Stimulated activated CD4-positive, alpha-beta T cell treated with anti-CD3 and anti-CD28 coated beads, Interleukin-12 subunit alpha, Interleukin-12 subunit beta, amount 100 ng/mL, for 4 hours (primary cell): ENCODE results near the gene NUP153.
"Not testable (repeated sequence)": the region's sequence is repeated elsewhere in the genome, so short reads cannot be mapped to it uniquely, and the experiment has no call there.

Experiments used
- DNase-seq: peaks from one replicate; pipeline ENCODE4 v3.0.0-alpha.2; 2020

The NUP153 gene

DNA sequence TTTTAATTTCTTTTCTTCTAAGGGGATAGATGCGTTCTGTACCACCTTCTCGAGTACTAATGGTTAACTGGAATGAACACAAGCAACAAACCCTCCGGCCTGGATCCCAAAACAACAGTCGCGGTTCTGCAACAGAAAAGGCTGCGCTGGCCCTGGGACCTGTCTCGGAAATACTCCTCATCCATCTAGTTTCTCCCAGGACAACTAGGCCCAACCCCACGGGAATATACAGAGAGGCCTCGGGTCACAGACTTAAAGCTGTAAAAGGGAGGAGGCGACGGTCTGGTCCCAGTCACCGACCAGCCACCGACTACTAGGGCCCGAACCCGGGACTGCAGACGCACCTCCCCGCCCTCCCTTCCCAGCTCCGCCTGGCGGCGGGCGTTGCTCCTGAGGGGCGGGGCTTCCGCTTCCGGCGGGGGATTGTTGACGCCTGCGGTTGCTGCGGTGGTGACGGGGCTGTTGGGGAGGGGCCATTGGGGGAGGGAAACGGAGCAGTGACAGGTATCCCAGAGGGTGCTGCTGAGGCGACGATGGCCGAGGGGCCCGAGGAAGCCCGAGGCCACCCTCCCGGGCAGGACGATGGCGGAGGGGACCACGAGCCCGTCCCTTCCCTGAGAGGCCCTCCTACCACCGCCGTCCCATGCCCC lies 106.7 kb downstream of the NUP153 start, which contains the start of gene FAM8A1:
Gene FAM8A1 (plus strand): TSS at position 426 of the 650 bp plus-strand sequence. CDS start 108 bp downstream, at position 534.
- DNase-seq: peak; percentile 95

DNA sequence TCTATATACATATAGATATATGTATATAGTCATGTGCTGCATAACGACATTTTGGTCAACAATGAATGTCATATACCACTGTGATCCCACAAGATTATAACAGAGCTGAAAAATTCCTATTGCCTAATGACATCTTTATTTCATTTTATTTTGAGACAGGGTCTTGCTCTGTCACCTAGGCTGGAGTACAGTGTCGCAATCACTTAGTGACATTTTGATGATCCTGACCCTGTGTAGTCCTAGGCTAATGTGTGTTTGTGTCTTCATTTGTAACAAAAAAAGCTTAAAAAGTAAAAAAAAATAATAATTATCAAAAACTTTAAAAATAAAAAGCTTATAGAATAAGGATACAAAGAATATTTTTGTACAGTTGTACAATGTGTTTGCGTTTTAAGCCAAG lies 110.6 kb downstream of the NUP153 start:
- no peak for DNase-seq

DNA sequence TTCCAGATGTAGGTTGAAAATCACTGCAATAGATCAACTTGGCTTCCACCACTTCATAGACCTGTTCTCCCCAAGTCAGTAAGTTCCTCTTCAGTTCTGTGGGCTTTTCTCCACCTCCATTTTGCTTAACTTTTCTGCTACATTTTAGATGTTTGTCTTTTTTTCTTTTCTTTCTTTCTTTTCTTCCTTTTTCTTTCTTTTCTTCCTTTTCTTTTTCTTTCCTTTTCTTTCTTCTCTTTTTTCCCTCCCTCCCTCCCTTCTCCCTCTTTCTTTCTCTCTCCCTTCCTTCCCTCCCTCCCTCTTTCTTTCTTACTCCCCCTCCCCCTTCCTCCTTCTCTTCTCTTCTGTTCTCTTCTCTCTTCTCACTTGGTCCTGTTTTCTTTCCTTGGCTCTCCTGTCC lies 113.5 kb downstream of the NUP153 start:
- DNase-seq: no peak

DNA sequence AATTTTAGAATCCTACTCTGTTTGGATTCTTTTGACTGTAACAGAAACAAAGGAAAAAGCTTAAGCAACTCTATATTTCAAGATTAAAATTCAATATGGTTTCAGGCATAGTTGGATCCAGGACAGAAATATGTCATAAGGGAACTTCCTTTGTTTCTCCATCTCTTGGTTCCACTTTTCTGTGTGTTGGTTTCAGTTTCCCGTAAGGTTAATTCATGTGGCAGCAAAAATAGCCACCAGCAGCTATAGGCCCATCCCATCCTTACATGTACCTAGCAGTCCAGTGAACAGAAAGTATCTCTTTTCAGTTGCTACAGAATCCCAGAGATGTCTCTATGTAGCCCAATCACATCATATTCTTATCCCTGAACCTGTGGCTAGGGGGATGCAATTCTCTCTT lies 115.4 kb downstream of the NUP153 start:
- no peak for DNase-seq

DNA sequence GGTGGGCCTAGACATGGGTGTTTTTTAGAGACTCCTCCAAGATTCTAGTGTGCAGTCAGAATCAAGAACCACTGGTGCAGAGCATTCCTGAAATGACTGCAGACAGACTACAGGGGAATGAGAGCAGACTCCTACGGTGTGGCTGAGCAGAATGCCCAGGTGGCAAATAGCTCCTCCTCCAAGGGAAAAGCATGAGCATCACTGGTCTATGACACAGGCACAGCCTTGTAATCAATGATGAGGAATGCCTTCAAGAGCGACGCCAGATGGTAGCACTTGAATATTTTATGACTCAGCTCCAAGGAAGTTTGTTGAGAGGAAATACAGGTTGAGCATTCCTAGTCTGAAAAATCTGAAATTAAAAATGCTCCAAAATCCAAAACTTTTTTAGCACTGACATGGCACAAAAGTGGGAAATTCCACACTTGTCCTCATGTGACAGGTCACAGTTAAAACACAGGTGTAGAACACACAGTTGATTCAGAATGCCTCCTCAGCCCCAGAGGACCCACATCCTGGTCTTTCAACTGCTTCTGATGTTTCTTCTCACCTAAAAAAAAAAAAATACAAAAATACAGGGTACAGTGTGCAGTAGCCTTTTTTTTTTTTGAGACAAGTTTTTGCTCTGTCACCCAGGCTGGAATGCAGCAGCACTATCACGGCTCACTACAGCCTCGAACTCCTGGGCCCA lies 117.2 kb downstream of the NUP153 start:
- DNase-seq: no peak

DNA sequence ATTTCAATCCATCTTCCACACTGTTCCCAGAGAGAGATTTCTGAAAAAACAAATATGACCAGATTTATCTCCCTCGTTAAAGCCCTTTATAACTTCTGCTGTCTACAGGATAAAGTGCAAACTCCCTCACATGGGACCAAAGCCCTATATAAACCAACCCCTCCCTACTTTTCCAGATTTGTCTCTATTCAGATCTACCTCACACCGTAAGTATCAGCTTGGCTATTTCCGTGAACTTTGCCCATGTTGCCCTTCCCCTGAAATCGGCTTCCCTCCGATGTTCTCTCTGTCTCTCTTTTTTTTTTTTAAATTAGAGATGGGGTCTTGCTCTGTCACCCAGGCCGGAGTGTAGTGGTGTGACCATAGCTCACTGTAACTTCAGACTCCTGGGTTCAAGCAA lies 118.7 kb downstream of the NUP153 start:
- DNase-seq: no peak

DNA sequence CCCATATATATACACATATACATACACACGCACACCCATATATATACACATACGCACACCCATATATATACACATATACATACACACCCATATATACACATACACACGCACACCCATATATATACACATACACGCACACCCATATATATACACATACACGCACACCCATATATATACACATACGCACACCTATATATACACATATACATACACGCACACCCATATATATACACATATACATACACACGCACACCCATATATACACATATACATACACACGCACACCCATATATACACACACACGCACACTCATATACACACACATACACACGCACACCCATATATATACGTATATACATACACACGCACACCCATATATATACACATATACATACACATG lies 120.1 kb downstream of the NUP153 start:
- not testable (repeated sequence) for DNase-seq

DNA sequence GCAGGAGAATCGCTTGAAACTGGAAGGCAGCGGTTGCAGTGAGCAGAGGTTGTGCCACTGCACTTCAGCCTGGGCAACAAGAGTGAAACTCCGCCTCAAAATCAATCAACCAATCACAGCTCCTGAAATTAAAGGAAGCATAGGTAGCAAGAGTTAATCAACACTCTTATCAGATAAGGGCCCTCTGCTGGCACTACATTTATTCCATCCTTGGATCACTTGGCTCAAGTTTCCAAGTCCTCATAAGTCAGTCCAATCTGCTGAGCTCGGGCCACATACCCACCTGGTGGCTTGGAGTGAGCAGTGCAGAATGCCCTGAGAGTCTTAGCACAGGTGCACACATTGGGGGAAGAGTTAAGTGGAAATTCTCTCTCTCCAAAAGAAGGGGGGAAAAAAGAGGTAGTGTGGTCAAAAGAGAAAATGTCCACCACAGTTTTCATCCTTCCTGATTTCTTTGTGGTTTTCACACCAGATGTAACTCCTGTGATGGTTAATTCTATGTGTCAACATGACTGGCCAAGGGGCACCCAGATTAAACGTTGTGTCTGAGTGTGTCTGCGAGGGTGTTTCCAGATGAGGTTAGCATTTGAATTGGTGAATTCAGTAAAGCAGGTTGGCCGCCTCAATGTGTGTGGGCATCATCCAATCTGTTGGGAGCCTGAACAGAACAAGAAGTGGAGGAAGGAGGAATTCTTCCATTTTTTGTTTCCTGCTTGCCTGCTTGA lies 120.8 kb downstream of the NUP153 start:
- no peak for DNase-seq

DNA sequence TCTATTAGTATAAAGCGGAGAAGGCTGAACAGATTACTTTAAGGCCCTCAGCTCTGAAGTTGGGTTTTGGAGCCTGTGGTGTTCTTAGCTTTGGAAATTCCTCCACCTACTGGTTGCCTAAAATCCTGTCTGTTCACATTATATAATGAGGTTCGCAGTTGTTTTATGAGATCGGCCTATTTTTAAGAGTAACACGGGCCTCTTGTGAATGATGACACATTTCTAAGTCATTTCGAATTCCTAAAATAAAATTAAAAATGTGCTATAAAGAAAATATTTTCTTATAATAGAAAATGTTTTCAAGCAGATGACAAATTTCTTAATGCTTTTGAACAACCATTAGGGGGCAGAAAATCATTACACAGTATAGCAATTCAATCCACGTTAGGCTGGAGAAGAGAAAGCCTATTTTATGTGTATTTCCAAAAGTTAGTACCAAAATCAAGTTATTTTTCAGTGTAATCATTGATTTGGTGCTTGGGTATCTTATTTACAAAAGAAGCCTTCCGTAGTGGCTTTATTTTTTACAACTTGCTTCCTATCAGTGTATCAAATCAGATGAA lies 122.4 kb downstream of the NUP153 start:
- DNase-seq: no peak

DNA sequence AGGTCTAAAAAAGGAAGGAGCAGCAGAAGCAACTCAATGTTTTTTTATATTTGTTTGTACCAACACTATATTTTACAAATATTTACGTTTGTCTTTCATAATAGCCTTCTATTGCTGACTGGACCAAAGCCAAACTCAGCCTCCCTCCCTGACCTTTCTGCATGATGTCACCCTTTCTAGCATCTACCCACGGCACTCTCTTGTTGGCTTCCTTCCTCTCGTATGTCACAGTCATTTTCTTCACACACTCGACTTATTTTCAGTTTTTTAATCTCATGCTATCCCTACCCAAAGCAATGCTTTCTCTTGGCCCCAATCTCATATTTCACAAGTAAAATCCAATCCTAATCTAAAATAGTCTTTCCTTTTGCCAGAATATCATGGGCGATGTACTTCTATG lies 122.9 kb downstream of the NUP153 start:
- no peak for DNase-seq

DNA sequence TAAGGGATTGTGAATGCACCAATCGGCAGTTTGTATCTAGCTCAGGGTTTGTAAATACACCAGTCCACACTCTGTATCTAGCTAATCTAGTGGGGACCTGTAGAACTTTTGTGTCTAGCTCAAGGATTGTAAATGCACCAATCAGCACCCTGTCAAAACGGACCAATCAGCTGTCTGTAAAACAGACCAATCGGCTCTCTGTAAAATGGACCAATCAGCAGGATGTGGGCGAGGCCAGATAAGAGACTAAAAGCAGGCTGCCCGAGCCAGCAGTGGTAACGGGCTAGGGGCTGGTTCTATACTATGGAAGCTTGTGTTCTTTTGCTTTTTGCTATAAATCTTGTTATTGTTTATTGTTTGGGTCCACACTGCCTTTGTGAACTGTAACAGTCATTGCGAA lies 125.4 kb downstream of the NUP153 start:
- DNase-seq: not testable (repeated sequence)

DNA sequence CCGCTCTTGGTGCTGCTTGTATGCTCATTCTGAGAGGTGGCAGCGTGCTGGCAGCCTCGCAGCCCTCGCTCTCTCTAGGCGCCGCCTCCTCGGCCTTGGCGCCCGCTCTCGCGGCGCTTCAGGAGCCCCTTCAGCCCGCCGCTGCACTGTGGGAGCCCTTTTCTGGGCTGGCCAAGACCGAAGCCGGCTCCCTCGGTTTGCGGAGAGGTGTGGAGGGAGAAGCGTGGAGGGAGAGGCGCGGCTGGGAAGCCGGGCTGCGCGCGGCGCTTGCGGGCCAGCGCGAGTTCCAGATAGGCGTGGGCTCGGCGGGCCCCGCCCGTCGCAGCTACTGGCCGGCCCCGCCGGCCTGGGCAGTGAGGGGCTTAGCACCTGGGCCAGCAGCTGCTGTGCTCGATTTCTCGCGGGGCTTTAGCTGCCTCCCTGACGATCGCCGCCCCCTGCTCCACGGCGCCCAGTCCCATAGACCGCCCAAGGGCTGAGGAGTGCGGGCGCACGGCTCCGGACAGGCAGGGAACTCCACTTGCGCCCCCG lies 126.1 kb downstream of the NUP153 start:
- peak; percentile 45 for DNase-seq

DNA sequence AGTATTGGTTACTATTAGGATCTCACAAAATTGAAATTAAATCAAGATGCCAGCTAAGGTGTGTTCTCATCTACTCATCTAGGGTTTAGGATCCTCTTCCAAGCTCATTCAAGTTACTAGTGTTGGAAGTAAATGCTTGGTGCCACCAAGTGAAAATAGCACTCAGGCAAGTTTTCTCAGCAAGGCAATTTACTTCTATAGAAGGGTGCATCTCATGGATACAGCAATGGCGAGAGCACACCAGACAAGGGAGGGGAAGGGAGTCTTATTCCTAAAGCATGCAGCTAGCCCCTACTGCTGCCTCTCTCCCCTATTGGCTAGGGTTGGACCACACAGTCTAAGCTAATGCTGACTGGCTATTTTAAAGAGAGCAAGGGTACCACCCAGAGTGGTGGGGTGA lies 129.7 kb downstream of the NUP153 start:
- DNase-seq: no peak

DNA sequence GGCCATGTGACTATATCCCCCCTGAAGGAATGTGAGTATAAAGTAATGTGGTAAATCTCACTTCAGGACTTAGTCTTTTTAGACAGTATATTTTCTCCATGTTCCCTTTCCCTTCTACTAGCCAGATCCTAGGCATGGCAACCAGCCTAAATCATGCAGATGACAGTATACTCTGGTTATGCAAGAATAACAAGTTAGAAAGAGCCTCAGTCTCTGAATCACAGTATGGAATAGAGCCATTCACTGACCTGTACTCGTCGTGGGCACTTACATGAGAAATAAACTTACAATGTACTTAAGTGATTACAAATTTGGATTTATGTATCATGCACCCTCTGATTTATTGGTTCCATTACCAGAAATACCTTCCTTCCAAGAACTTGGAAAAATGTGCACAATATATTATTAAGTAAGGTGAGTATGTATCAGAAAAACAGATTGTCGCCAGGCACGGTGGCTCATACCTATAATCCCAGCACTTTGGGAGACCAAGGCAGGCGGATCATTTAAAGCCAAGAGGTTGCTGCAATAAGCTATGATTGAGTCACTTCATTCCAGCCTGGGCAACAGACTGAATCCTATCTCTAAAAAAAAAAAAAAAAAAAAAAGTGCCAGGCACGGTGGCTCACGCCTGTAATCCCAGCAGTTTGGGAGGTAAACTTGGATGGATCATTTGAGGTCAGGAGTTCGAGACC lies 131.7 kb downstream of the NUP153 start:
- DNase-seq: no peak

DNA sequence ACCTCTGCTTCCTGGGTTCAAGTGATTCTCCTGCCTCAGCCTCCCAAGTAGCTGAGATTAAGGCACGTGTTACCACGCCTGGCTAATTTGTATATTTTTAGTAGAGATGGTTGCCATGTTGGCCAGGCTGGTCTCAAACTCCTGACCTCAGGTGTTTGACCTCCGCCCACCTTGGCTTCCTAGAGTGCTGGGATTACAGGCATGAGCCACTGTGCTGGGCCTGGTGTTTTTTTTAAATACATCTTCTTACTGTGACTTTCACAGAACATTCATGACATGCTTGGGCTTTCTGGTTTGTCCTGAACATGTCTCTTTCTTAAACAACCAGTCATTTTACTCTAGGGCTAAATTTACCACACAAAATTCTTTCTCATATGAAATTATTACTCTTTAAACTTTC lies 141.3 kb downstream of the NUP153 start:
- no peak for DNase-seq
